Progenitor cell of endocrine pancreas (in vitro differentiated cells): Measurements from ENCODE around the gene FILIP1. TPM values are rescaled to one million over a fixed set of nuclear protein-coding genes. Genes with fewer than 3 reads are reported as not detected.

Experiments used
- DNase-seq: peaks from one replicate; pipeline ENCODE4 v3.0.0; 2021; ENCODE audit warnings: low spot score; ENCODE audit not compliant: unreplicated experiment
- H3K27ac Mint-ChIP-seq: 2 replicates; pipeline ENCODE4 v1.8.0; 2021; ENCODE audit warnings: mild to moderate bottlenecking, moderate library complexity, mixed read lengths
- H3K27me3 Mint-ChIP-seq: 2 replicates; pipeline ENCODE4 v1.8.0; 2021; ENCODE audit warnings: mixed read lengths
- H3K36me3 Mint-ChIP-seq: 2 replicates; pipeline ENCODE4 v1.8.0; 2022; ENCODE audit warnings: mixed read lengths; ENCODE audit not compliant: insufficient read depth
- H3K4me1 Mint-ChIP-seq: 2 replicates; pipeline ENCODE4 v1.8.0; 2021; ENCODE audit warnings: low read depth, mixed read lengths
- H3K4me3 Mint-ChIP-seq: 2 replicates; pipeline ENCODE4 v1.8.0; 2021; ENCODE audit warnings: low read depth, mild to moderate bottlenecking, moderate library complexity, mixed read lengths
- H3K9me3 Mint-ChIP-seq: 2 replicates; pipeline ENCODE4 v1.8.0; 2021; ENCODE audit warnings: low read depth, mixed read lengths
- CTCF ChIP-seq: fragments of 200-600 bp; sonication (generic); IDR thresholded peaks from one replicate; pipeline ENCODE4 v1.5.0; 2021; ENCODE audit warnings: antibody characterized with exemption, mild to moderate bottlenecking; ENCODE audit not compliant: unreplicated experiment
- total RNA-seq: library from RNA; stranded (reverse); gene quantifications from 2 replicates; pipeline ENCODE4 v1.2.1, GENCODE V29; 2021

Gene FILIP1
- total RNA-seq, 1 donor from 2014 or later = 0.31 TPM

- Mint-ChIP-seq H3K27ac (no peak overlapping the region), H3K4me3 (no peak overlapping the region), H3K4me1 (peaks cover 5% of the 10 kb centered on the region), H3K9me3 (peaks cover 6% of the 10 kb centered on the region), H3K27me3 (no peaks in the 10 kb centered on the region), H3K36me3 (no peaks in the 10 kb centered on the region)
- no peak for TF ChIP-seq CTCF
- DNase-seq = no peak
Observed at GRCh38 chr6:75403563-75404080, 90.0 kb downstream of the FILIP1 start.

GRCh38 chr6:75402296-75402695 lies 91.3 kb downstream of the FILIP1 start:
- H3K36me3 Mint-ChIP-seq = no peaks in the 10 kb centered on the region
- no peak overlapping the region for H3K4me3 Mint-ChIP-seq
- no peak for TF ChIP-seq CTCF
- H3K27me3 Mint-ChIP-seq = no peaks in the 10 kb centered on the region
- peaks cover 6% of the 10 kb centered on the region for H3K9me3 Mint-ChIP-seq
- peaks cover 5% of the 10 kb centered on the region for H3K4me1 Mint-ChIP-seq
- no peak for DNase-seq
- no peak overlapping the region for H3K27ac Mint-ChIP-seq

- H3K4me1 Mint-ChIP-seq = peaks cover 5% of the 10 kb centered on the region
Observed at GRCh38 chr6:75397656-75398465, 95.7 kb downstream of the FILIP1 start.

GRCh38 chr6:75397171-75397570 lies 96.4 kb downstream of the FILIP1 start:
- Mint-ChIP-seq H3K27ac (no peak overlapping the region), H3K4me3 (no peak overlapping the region), H3K9me3 (no peaks in the 10 kb centered on the region), H3K36me3 (no peaks in the 10 kb centered on the region), H3K4me1 (peaks cover 5% of the 10 kb centered on the region), H3K27me3 (no peaks in the 10 kb centered on the region)
- DNase-seq = no peak
- no peak for TF ChIP-seq CTCF

More at GRCh38 chr6:75397656-75398465, 95.7 kb downstream of the FILIP1 start:
- no peak overlapping the region for H3K4me3 Mint-ChIP-seq
- H3K27ac Mint-ChIP-seq = no peak overlapping the region
- TF ChIP-seq CTCF = no peak
- H3K36me3 Mint-ChIP-seq = no peaks in the 10 kb centered on the region
- DNase-seq = no peak
- H3K9me3 Mint-ChIP-seq = no peaks in the 10 kb centered on the region
- H3K27me3 Mint-ChIP-seq = no peaks in the 10 kb centered on the region

- no peak overlapping the region for H3K27ac Mint-ChIP-seq
- H3K27me3 Mint-ChIP-seq = no peaks in the 10 kb centered on the region
- H3K4me1 Mint-ChIP-seq = peaks cover 5% of the 10 kb centered on the region
- no peaks in the 10 kb centered on the region for H3K36me3 Mint-ChIP-seq
- no peaks in the 10 kb centered on the region for H3K9me3 Mint-ChIP-seq
- no peak for TF ChIP-seq CTCF
- DNase-seq = no peak
- H3K4me3 Mint-ChIP-seq = no peak overlapping the region
Observed at GRCh38 chr6:75396005-75396800, 97.4 kb downstream of the FILIP1 start.
